ENCODE measurements around the gene SLC35F5. TPM values are rescaled to one million over a fixed set of nuclear protein-coding genes. Genes with fewer than 3 reads are reported as not detected.

SLC35F5 gene
- total RNA-seq, 1 experiment from 2014 or later: 14.3 TPM

- no peaks in the 10 kb centered on the region for H4K20me1 ChIP-seq (ENCODE audit: insufficient read depth)
- peaks cover 10 to 13% of the 10 kb centered on the region in 2 experiments; a peak in 3 of 4 replicates for H3K36me3 ChIP-seq (ENCODE audit: control insufficient read depth in 1 of 2, insufficient read depth in 2 of 2, low read length in 2 of 2)
- ChIA-PET RAD21 (ENCODE audit: low non-redundant PET in 1 of 2, low total read pairs in 2 of 2, uncharacterized antibody in 2 of 2, unreplicated experiment in 2 of 2) (no interaction called here), POLR2A (no interaction called here), CTCF (no interaction called here)
- H3K4me3 ChIP-seq (replicated peaks in 1 of 2; ENCODE audit: low read depth in 1 of 2, low read length in 2 of 2): no peak overlapping the region
- no peaks in the 10 kb centered on the region for H3K9me3 ChIP-seq (ENCODE audit: control insufficient read depth in 1 of 2, insufficient read depth in 1 of 2, low read depth in 1 of 2, low read length in 2 of 2)
- H3K4me1 ChIP-seq (ENCODE audit: control insufficient read depth in 1 of 2, insufficient read depth in 2 of 2, low read length in 2 of 2): no peaks in the 10 kb centered on the region
- ATAC-seq: no peak
- no peaks in the 10 kb centered on the region for H3K27me3 ChIP-seq (ENCODE audit: insufficient read depth, low read length)
- no TSS peak for BruUV-seq (replicated peaks)
- H3K4me2 ChIP-seq (ENCODE audit: low read length): no peak overlapping the region
- H2AFZ ChIP-seq (ENCODE audit: low read depth, low read length, poor library complexity, severe bottlenecking): no peak overlapping the region
- H3K79me2 ChIP-seq (ENCODE audit: insufficient read depth, low read length): no peaks in the 10 kb centered on the region
- intact Hi-C loops (cut with micrococcal nuclease): no loop called here
- H3K27ac ChIP-seq (ENCODE audit: low read depth, low read length): no peak overlapping the region
- H3K9ac ChIP-seq (ENCODE audit: low read length): no peak overlapping the region
- no peaks in the 10 kb centered on the region for H3K9me2 ChIP-seq (ENCODE audit: insufficient read depth)
- no peak for TF ChIP-seq JUND (IDR thresholded peaks at IDR 0.05)
- TF ChIP-seq SP1 (IDR thresholded peaks at IDR 0.05; ENCODE audit: low read depth): no peak
- no peak for TF ChIP-seq POLR2AphosphoS5 (IDR thresholded peaks at IDR 0.05; ENCODE audit: low read depth, low read length)
- TF ChIP-seq FOSL1 (IDR thresholded peaks at IDR 0.05; ENCODE audit: low read depth): no peak
- no peak for TF ChIP-seq ZFX (IDR thresholded peaks at IDR 0.05)
- no peak for TF ChIP-seq RAD21 (IDR thresholded peaks at IDR 0.05; ENCODE audit: low read depth)
- no peak for TF ChIP-seq TCF7L2 (IDR thresholded peaks at IDR 0.05; ENCODE audit: borderline replicate concordance, extremely low read depth, insufficient read depth, insufficient read length)
- no peak for TF ChIP-seq REST (IDR thresholded peaks at IDR 0.05; ENCODE audit: low read depth)
- no peak for TF ChIP-seq EZH2 (IDR thresholded peaks at IDR 0.05)
- DNase-seq (ENCODE audit: low read depth, low spot score): no peak
Measured at GRCh38 chr2:113723411-113723810, 33.0 kb downstream of the SLC35F5 start.
